GM12873 (cell line): Measurements from ENCODE around the gene SPCS2.

Source experiments
- CTCF ChIP-seq: IDR thresholded peaks from 2 replicates; pipeline ENCODE4 v1.5.1; 2012; ENCODE audit warnings: low read depth, mild to moderate bottlenecking, moderate library complexity, low read length, control low read depth; ENCODE audit not compliant: insufficient read depth; ENCODE audit errors: missing control alignments

The SPCS2 gene

DNA sequence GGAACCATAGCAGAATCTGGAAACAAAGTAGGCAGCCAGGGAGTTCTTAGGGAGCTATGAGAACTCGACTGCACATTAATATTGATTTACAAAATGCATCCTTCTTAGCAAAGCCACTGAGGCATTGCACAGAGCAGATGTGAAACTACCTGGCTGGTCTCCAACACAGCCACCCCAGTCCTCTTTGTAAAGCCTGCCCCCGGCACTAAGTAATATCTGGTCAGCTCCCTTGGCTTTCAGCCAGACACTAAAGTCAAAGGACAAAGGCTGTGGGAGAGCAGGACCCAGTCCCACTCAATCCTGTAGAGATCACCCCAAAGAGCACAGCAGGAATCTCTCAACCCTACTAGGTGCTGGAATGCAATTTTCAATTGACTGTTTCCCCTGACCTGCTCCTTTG lies 13.0 kb upstream of the SPCS2 start:
- no peak for TF ChIP-seq CTCF

DNA sequence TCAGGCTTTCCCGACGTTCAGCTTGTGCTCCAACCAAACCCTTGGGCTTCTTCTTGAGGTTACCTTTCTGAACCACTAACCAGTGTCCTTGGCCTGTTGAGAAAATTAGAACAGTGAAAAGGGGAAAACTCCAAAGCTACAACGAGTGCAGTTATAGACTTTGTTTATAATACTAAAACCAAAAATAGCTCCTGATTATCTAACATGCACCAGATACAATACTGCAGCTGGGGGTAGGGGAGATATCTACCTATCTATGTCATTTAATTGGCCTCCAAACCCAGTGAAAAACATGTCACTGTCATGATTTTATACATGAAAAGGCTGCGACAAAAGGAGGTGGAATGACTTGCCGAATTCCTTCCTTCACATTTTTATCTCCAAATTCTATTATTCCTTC lies 12.1 kb upstream of the SPCS2 start:
- no peak for TF ChIP-seq CTCF

GRCh38 chr11:74937696-74938475 lies 11.2 kb upstream of the SPCS2 start:
- no peak for TF ChIP-seq CTCF

DNA sequence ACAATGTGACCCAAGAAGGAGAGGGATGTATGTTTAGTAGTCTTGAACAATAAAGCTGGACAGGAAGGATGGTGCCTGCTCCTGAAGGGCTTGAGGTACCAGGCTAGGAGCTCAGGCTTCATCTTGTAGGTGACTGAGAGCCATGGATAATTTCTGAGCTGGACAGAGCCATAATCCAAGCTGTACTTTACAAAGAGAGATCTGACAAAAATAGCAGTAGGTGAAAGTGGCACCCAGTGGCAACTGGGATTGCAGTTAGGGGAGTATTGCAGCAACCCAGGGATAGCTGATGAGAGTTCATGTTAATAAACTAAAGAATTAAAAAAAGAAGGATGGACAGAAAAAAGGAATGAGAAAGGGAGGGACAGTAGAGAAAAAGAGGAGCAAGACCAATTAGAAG lies 7.6 kb upstream of the SPCS2 start:
- TF ChIP-seq CTCF = no peak

GRCh38 chr11:74942073-74942759 lies 6.8 kb upstream of the SPCS2 start:
- no peak for TF ChIP-seq CTCF

DNA sequence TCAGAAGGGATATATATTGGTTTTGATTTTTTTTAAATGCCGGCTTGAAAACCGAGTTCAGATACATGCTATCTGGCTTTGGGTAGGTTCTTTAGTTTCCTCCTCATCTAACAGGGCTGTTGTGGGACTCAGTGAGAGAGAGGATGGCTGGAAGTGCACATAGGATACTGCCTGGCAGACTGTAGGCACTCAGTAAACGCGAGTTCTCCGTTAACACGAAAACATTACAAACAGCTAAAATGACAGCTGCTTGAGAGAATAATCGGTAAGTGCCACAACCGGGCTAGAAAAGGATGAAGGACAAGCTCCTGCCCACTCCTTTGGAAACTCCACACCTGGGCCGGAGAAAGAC lies 544 bp upstream of the SPCS2 start:
- TF ChIP-seq CTCF = no peak

GRCh38 chr11:74949753-74950137 lies 679 bp downstream of the SPCS2 start:
- TF ChIP-seq CTCF = no peak
